GM12801 (cell line): ENCODE results near the gene ZNF287.

Source experiments
- TF ChIP-seq, protein P1 (sequence below): IDR thresholded peaks from one replicate; pipeline ENCODE4 v1.5.1; 2011; ENCODE audit warnings: control low read depth; ENCODE audit not compliant: insufficient read length; ENCODE audit errors: extremely low read depth

ZNF287 gene

DNA sequence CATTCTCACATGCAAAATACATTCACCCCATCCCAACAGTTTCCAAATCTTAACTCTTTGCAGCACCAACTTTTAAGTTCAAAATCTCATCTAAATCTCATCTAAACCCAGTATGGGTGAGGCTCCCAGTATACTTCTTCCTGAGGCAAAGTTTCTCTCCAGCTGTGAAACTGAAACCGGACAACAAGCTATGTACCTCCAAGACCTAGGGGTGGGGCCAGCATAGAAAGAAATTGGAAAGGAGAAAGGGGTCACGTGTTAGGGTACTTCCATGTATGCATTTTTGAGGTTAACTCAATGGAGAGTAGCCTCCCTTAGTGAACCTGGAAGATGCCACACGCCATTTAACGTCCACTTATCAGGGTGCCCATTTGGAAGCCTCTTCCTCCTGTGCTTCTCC is 53.1 kb downstream of the ZNF287 start:
- TF ChIP-seq, protein P1, sequence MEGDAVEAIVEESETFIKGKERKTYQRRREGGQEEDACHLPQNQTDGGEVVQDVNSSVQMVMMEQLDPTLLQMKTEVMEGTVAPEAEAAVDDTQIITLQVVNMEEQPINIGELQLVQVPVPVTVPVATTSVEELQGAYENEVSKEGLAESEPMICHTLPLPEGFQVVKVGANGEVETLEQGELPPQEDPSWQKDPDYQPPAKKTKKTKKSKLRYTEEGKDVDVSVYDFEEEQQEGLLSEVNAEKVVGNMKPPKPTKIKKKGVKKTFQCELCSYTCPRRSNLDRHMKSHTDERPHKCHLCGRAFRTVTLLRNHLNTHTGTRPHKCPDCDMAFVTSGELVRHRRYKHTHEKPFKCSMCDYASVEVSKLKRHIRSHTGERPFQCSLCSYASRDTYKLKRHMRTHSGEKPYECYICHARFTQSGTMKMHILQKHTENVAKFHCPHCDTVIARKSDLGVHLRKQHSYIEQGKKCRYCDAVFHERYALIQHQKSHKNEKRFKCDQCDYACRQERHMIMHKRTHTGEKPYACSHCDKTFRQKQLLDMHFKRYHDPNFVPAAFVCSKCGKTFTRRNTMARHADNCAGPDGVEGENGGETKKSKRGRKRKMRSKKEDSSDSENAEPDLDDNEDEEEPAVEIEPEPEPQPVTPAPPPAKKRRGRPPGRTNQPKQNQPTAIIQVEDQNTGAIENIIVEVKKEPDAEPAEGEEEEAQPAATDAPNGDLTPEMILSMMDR: no peak

DNA sequence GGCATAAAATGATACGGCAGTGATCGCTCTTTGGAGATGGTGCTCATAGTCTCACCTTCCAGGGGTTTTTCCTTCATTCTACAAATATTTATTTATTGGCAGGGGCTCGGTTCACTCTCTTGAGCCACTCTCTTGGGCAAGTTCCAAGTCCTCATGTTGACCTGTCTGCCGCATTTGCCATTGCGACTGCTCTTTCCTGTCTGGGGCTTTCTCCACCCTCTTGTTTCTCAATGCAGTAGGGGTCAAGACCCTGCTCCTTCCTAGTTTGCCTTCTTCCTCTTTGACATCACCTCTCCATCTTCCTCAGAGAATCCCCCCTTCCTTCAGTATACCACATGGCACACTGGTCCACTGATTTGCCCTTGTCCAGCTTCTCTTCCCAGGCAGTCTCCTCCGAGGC is 55.1 kb downstream of the ZNF287 start:
- TF ChIP-seq, protein P1: no peak

DNA sequence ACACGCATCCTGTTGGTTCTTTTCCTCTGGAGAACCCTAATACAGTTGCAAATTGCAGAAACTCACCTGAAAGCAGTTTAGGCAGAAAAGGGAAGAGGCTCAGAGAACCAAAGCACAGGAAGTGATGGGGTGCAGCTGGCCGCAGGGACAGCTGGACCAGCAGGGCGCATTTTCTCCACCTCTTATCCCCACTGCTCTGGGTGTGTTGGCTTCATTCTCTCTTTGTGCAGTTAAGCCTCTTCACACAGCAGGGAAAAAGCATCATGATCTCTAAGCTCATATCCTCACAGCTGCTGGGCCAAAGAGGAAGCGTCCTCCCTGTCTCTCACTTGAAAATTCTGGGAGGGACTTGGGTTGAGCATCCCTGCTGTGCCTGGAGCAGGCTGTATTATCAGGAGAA is 57.0 kb downstream of the ZNF287 start:
- TF ChIP-seq, protein P1: no peak

DNA sequence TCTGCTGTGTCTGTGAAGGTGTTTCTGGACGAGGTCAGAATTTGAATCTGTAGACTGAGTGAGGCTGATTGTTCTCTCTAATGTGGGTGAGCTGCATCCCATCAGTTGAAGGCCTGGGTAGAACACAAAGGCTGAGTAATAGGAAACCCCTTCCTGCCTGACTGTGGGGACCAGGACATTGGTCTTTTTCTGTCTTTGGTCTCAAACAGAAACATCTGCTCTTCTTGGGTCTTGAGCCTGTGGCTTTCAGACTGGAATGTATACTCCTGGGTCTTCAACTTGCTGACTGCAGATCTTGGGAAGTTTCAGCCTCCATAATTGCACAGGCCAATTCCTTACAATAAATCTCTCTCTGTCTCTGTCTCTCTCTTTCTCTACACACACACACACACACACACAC is 57.4 kb downstream of the ZNF287 start:
- TF ChIP-seq, protein P1: no peak

DNA sequence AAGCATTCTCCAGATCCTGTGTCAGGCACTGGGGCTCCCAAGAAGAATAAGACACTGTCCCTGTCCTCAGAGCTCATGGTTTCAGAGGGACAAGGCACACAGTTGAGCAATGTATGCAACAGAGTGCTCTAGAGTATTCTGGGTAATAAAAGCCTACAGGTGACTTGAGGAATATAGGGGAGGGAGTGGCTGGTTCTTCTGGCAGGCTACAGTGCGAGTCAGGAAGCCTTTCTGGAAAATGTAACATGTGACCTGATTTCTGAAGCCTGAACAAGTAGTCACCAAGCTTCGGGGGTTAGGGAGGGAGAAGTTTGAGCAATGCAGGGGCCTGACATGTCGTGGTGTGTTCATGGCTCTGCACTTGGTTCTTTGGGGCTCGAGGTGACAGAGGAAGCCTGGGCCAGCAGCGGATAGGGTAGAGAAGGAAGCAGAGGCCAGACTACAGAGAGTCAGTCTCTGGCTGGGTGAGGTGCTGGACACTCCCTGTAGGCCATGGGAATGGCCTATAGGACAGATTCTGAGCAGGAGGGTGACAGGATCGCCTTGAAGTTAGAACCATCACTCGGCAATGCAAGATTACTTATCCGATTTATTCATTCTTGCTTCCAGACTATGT is 61.0 kb downstream of the ZNF287 start:
- TF ChIP-seq, protein P1: no peak

DNA sequence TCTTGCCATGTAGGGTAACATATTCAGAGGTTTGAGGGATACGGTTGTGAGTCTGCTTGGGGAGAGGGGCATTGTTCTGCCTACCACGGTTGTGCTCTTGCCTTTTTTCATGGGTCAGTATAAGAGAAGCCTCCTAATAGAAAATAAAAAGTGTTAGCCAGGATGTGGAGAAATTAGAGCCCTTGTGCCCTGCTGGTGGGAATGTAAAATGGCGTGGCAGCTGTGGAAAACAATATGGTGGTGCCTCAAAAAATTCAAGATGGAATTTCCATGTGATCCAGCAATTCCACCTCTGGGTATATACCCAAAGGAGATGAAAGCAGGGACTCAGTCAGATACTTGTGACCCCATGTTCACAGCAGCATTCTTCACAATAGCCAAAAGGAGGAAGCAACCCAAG is 62.8 kb downstream of the ZNF287 start:
- TF ChIP-seq, protein P1: no peak

DNA sequence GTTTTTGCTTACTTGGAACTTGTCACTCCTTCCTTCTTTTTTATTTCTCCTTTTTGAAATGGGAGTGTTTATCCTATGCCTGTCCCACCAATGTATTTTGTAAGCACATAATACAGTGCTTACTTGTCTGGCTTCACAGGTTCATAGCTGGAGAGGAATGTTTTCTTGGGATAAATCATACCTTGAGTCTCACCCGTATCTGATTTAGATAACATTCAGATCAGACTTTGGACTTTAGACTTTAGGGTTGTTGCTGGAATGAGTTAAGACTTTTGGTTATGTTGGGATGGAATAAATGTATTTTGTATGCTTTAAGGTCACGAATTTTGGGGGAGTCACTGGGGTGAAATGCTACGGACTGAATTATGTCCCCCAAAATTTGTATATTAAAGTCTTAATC is 64.0 kb downstream of the ZNF287 start:
- TF ChIP-seq, protein P1: no peak
